Stimulated activated effector memory CD8-positive, alpha-beta T cell treated with anti-CD3 and anti-CD28 coated beads, Interleukin-12 subunit alpha, Interleukin-12 subunit beta, amount 100 ng/mL, for 72 hours (primary cell): ENCODE results near the gene CARM1.
"Not testable (repeated sequence)": the region's sequence is repeated elsewhere in the genome, so short reads cannot be mapped to it uniquely, and the experiment has no call there.

Experiments
- ATAC-seq: fragments of 150-1000 bp; cut with Tn5 transposase; 2 replicates; pipeline ENCODE4 v1.10.0; 2021
- DNase-seq, 2 donors: peaks; one replicate each; pipeline ENCODE4 v3.0.0; 2021 to 2022; ENCODE audit warnings: low spot score in 2 of 2
- H3K27ac Mint-ChIP-seq: one replicate; pipeline ENCODE4 v1.8.0; 2022; ENCODE audit warnings: mild to moderate bottlenecking, mixed read lengths
- H3K36me3 Mint-ChIP-seq: one replicate; pipeline ENCODE4 v1.8.0; 2022; ENCODE audit warnings: mild to moderate bottlenecking, mixed read lengths
- H3K4me1 Mint-ChIP-seq: one replicate; pipeline ENCODE4 v1.8.0; 2022; ENCODE audit warnings: mixed read lengths
- H3K4me3 Mint-ChIP-seq: one replicate; pipeline ENCODE4 v1.8.0; 2022; ENCODE audit warnings: mild to moderate bottlenecking, mixed read lengths
- H3K9me3 Mint-ChIP-seq: one replicate; pipeline ENCODE4 v1.8.0; 2022; ENCODE audit warnings: mixed read lengths

The CARM1 gene

DNA sequence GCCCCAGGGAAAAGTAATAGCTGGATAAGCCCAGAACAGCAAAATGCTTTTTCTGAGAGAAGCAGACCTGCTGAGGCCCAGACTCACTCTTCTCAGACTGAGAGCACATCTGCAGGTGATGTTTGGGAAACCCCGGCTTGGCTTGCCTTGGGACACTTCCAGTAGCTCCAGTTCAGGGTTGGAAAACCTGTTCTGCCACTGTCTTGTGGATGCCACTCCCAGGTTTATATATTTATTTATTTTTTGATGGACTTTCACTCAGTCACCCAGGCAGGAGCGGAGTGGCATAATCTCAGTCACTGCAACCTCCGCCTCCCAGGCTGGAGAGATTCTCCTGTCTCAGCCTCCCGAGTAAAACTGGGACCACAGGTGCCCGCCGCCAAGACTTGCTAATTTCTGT is 81.5 kb downstream of the CARM1 start:
- ATAC-seq (no peak), DNase-seq (no peak)
- Mint-ChIP-seq H3K27ac (no peak overlapping the region), H3K36me3 (no peaks in the 10 kb centered on the region), H3K4me1 (no peaks in the 10 kb centered on the region), H3K9me3 (no peaks in the 10 kb centered on the region), H3K4me3 (no peak overlapping the region)

DNA sequence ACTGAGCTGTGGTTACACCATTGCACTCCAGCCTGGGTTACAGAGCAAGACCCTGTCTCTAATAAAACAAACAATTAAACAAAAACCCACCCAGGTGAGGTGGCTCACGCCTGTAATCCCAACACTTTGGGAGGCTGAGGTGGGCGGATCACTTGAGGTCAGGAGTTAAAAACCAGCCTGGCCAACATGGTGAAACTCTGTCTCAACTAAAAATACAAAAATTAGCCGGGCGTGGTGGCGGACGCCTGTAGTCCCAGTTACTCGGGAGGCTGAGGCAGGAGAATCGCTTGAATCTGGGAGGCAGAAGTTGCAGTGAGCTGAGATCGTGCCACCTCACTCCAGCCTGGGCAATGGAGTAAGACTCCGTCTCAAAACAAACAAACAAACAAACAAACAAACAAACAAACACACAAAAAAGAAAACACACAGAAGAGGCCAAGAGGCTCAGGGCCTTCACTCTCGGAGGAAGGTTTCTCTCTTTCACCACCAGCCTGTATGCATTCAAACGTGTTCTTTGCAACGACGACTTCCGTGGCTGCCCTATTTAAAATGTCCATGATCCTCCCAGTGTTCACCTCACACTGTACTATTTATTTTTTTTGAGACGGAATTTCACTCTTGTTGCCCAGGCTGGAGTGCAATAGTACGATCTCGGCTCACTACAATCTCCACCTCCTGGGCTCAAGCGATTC is 88.1 kb downstream of the CARM1 start:
- not testable (repeated sequence) for H3K9me3 Mint-ChIP-seq, ATAC-seq, DNase-seq
- peaks cover 28% of the 10 kb centered on the region for H3K36me3 Mint-ChIP-seq
- peaks cover 41% of the 10 kb centered on the region for H3K4me1 Mint-ChIP-seq
- peak overlapping the region; percentile 84 for H3K4me3 Mint-ChIP-seq
- peak overlapping the region; percentile 96 for H3K27ac Mint-ChIP-seq

DNA sequence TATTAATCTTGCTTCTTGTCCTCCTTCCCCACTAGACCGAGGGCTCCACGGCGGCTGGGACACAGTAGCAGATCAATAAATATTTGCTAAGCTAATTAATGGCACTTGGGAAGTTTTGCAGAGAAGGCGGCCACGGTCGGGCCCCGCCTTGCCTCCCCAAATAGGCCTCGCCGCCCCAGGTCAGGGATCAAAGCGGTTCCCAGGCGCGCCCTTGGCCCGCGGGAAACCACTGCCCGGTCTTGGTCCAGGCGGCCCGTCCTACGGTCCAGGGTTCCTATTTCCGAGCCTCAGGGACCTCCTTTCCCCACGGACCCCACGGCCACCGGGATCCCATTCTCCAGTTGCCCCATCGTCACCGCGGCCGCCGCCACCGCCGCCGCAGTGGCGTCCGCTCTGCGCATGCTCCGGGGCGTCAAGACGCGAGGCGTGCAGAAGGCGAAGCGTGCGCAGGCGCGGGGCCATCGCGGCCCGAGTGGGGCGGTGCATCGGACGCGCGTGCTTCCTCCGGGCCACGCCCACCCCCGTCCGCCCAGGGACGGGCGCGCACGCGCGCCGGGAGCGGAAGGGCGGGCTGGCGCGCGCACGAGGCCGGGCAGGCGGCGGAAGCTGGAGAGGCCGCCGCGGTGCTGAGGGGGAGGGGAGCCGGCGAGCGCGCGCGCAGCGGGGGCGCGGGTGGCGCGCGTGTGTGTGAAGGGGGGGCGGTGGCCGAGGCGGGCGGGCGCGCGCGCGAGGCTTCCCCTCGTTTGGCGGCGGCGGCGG is 89.1 kb downstream of the CARM1 start, which contains the start of gene SMARCA4:
Gene SMARCA4 (plus strand): TSS at position 717 of the 759 bp plus-strand sequence. CDS start 23,122 bp downstream, outside the sequence.
- ATAC-seq (peak; percentile 81), DNase-seq (peak; percentile 98 to 99)
- Mint-ChIP-seq H3K36me3 (peaks cover 28% of the 10 kb centered on the region), H3K4me3 (peak within 1 kb of the TSS; percentile 84), H3K27ac (peak within 1 kb of the TSS; percentile 96), H3K4me1 (peaks cover 46% of the 10 kb centered on the region), H3K9me3 (no peaks in the 10 kb centered on the region)

DNA sequence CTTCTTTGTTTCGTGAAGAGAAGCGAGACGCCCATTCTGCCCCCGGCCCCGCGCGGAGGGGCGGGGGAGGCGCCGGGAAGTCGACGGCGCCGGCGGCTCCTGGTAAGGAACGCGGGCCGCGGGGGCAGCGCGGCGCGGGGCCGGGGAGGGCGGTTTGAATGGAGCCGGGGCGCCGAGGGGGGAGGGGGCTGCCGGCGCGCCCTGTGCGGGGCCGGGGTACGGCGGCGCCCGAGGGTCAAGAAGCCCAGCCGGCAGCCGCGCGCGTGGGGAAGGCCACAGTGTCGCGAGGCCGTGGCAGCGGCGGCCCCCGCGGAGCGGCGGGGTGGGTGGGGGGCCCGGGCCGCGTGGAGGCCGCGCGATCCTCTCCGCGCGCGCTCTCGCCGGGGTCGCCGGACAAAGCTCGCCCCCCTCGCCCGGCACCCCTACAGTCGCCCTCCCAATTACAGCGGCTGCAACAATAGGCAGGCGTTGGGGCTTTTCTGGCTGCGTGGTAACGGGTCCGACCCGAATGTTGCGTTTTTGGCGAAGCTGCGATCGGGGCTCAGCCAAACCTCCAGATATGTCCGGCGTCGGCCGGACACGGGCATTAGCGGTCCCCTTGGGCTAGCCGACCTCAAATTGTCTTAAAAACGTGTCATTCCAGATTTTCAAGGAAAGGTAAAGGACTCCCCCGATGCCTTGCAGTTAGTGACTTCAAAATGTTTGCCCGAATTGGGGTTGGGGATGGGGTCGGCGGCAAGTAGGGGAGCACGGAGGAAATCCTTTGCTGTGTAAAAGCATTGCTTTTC is 89.9 kb downstream of the CARM1 start:
- Mint-ChIP-seq H3K4me3 (peak overlapping the region; percentile 84), H3K27ac (peak overlapping the region; percentile 75), H3K9me3 (no peaks in the 10 kb centered on the region), H3K4me1 (peaks cover 49% of the 10 kb centered on the region), H3K36me3 (peaks cover 28% of the 10 kb centered on the region)
- ATAC-seq: peak; percentile 51
- DNase-seq: peak; percentile 8 to 72

DNA sequence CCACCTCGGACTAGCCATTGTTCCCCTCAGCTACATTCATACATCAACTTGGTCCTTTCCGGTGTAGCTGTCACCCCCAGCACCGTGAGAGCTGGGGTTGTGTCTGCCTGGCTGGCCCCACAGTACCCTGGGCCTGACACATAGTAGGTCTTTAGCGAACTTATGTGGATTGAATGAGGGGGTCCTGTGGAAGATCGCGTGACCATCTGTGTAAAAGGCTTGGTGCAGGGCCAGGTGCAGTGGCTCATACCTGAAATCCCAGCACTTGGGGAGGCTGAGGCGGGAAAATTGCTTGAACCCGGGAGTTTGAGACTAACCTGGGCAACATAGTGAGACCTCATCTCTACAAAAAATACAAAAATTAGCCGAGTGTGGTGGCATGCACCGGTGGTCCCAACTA is 91.5 kb downstream of the CARM1 start:
- DNase-seq: peak in 1 of 2 donors; percentile 56
- peak overlapping the region; percentile 84 for H3K4me3 Mint-ChIP-seq
- peaks cover 28% of the 10 kb centered on the region for H3K36me3 Mint-ChIP-seq
- no peak for ATAC-seq
- H3K9me3 Mint-ChIP-seq: no peaks in the 10 kb centered on the region
- H3K4me1 Mint-ChIP-seq: peaks cover 49% of the 10 kb centered on the region
- H3K27ac Mint-ChIP-seq: peak overlapping the region; percentile 82

- no peak for DNase-seq
- ATAC-seq: no peak
- peaks cover 28% of the 10 kb centered on the region for H3K36me3 Mint-ChIP-seq
- H3K27ac Mint-ChIP-seq: peak overlapping the region; percentile 82
- peaks cover 58% of the 10 kb centered on the region for H3K4me1 Mint-ChIP-seq
- H3K9me3 Mint-ChIP-seq: no peaks in the 10 kb centered on the region
- peak overlapping the region; percentile 84 for H3K4me3 Mint-ChIP-seq
Observed at GRCh38 chr19:10963865-10964264, 92.5 kb downstream of the CARM1 start.

DNA sequence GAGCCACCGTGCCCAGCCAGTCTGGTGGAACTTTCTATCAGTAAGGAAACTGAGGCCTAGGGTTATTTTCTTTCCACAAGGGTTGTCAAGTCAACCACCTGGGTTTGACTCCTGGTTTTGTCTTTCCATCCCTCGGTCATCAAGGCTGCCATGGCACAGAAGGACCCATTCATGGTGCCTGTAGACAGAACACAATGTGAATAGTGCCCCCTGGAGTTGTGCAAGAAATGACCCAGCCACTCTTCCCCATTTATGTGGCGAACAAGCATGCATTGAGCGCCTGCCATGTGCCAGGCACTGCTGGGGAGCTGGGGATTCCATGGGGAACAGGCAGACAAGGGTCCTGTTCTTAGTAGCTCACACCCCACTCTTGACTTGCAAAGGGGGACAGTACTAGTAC is 93.5 kb downstream of the CARM1 start:
- Mint-ChIP-seq H3K4me1 (peaks cover 59% of the 10 kb centered on the region), H3K4me3 (no peak overlapping the region), H3K9me3 (no peaks in the 10 kb centered on the region), H3K36me3 (peaks cover 28% of the 10 kb centered on the region), H3K27ac (no peak overlapping the region)
- no peak for ATAC-seq
- no peak for DNase-seq

- DNase-seq (no peak), ATAC-seq (no peak)
- Mint-ChIP-seq H3K36me3 (peaks cover 25% of the 10 kb centered on the region), H3K9me3 (no peaks in the 10 kb centered on the region), H3K27ac (no peak overlapping the region), H3K4me1 (peaks cover 59% of the 10 kb centered on the region), H3K4me3 (no peak overlapping the region)
Observed at GRCh38 chr19:10965398-10965797, 94.0 kb downstream of the CARM1 start.

DNA sequence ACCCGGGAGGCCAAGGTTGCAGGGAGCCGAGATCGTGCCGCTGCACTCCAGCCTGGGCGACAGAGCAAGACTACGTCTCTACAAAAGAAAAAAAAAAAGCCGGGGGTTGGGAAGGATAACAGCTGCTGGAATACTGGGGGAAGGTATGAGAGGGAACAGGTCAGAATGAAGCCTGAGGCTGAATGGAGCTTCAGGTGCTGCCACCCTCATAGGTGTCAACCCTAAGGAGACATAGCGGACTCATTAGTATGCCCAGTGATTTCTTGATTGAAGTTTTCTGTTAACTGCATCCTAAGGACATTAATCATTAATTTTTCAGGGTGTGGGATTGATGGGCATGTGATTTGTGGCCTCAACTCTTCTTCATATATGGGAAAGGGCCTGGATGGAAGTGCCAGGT is 95.5 kb downstream of the CARM1 start:
- Mint-ChIP-seq H3K9me3 (no peaks in the 10 kb centered on the region), H3K4me1 (peaks cover 60% of the 10 kb centered on the region), H3K4me3 (no peak overlapping the region), H3K36me3 (peaks cover 16% of the 10 kb centered on the region), H3K27ac (no peak overlapping the region)
- ATAC-seq: no peak
- DNase-seq: no peak

DNA sequence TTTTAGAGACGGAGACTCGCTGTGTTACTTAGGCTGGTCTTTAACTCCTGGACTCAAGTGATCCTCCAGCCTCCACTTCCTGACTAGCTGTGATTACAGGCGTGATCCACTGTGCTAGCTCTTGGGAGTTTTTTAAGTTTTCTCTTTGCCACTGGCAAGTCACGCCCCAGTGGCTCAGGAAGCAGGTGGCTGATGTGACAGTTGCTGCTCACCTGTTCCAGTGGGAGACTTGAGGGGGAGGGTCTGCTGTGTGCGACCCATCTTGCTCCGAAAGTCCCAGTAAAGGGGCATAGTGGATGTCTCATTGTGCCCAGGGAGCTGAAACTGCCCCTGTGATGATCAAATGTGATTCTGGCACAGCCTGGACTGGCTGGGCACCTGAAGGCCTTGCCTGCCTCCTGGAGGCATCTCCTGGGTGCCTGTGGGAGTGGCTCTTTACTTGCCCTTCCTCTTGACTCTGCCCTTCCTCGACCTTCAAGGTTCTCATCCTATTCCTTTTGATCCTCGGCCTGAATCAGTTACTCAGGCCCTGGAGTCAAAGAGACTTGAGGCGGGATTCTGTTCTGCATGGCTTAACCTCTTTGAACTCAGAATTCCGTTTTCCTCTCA is 97.3 kb downstream of the CARM1 start:
- Mint-ChIP-seq H3K4me3 (no peak overlapping the region), H3K9me3 (no peaks in the 10 kb centered on the region), H3K4me1 (peaks cover 41% of the 10 kb centered on the region), H3K36me3 (no peaks in the 10 kb centered on the region), H3K27ac (no peak overlapping the region)
- ATAC-seq: no peak
- DNase-seq: no peak

- Mint-ChIP-seq H3K9me3 (no peaks in the 10 kb centered on the region), H3K27ac (peak overlapping the region; percentile 62), H3K4me1 (peaks cover 40% of the 10 kb centered on the region), H3K4me3 (no peak overlapping the region), H3K36me3 (peaks cover 8% of the 10 kb centered on the region)
- ATAC-seq (no peak), DNase-seq (no peak)
Observed at GRCh38 chr19:10971107-10971726, 99.9 kb downstream of the CARM1 start.
